ENCODE data around the gene SP140. TPM values are rescaled to one million over a fixed set of nuclear protein-coding genes. Genes with fewer than 3 reads are reported as not detected.

Gene SP140
- total and polyA plus RNA-seq, 9 of the 15 experiments (the other 6 are each of a cell fraction or from before 2014, with no cell fraction given) = 0.04 to 1.1 (median 0.57) TPM; not detected in 1

GRCh38 chr2:230326453-230327417, 101.2 kb downstream of the SP140 start, which contains the start of gene SP140L (continued):
- TF ChIP-seq IRF9 (tag; IDR thresholded peaks at IDR 0.05) = no peak
- 0 out of 4 replicates have a peak, but pooled peaks of 1 of the 2 experiments have one; percentile 11 for TF ChIP-seq RCOR1 (IDR thresholded peaks at IDR 0.05; ENCODE audit: borderline replicate concordance in 1 of 2, low read depth in 2 of 2, low read length in 2 of 2)
- TF ChIP-seq RNF219 (CRISPR knock-in tag; IDR thresholded peaks at IDR 0.05) = no peak
- TF ChIP-seq ZNF584 (CRISPR knock-in tag; IDR thresholded peaks at IDR 0.05; ENCODE audit: low read depth) = no peak
- TF ChIP-seq HCFC1 (IDR thresholded peaks at IDR 0.05; ENCODE audit: low read depth, low read length) = peak; percentile 40
- no peak for TF ChIP-seq ZNF431 (CRISPR knock-in tag; IDR thresholded peaks at IDR 0.05)
- no peak for TF ChIP-seq BMI1 (IDR thresholded peaks at IDR 0.05; ENCODE audit: low read length)
- no peak for TF ChIP-seq TBL1XR1 (IDR thresholded peaks at IDR 0.05; ENCODE audit: low read length in 2 of 2)
- no peak for TF ChIP-seq CBX8 (IDR thresholded peaks at IDR 0.05; ENCODE audit: borderline replicate concordance, extremely low read depth, low read depth, low read length, poor library complexity, severe bottlenecking)
- no peak for TF ChIP-seq ZNF280B (CRISPR knock-in tag; IDR thresholded peaks at IDR 0.05)
- TF ChIP-seq GATA2 (CRISPR knock-in tag; IDR thresholded peaks at IDR 0.05) = no peak
- peak in 1 of 3 experiments; percentile 71; a peak in 2 of 6 replicates for TF ChIP-seq ZBTB11 (CRISPR knock-in tag; IDR thresholded peaks at IDR 0.05)
- no peak for TF ChIP-seq KLF16 (IDR thresholded peaks at IDR 0.05)
